Head of caudate nucleus (tissue), 42 donors: ENCODE results near the gene CASP2.
A peak's percentile ranks its signal among the peaks of the same experiment; 100 is the strongest.
"Not testable (repeated sequence)": the region's sequence is repeated elsewhere in the genome, so short reads cannot be mapped to it uniquely, and the experiment has no call there.

Experiments
- DNase-seq, 42 donors: peaks; one replicate each; pipeline versions ENCODE4 v3.0.0 to v3.0.0-alpha.2; 2020 to 2021; ENCODE audit warnings: mixed read lengths in 7 of 42
- intact Hi-C: fragments of 100-400 bp; cut with DNase I; formaldehyde crosslinking; loops from one replicate; pipeline ENCODE4 v1.15.0; 2022

CASP2 gene

DNA sequence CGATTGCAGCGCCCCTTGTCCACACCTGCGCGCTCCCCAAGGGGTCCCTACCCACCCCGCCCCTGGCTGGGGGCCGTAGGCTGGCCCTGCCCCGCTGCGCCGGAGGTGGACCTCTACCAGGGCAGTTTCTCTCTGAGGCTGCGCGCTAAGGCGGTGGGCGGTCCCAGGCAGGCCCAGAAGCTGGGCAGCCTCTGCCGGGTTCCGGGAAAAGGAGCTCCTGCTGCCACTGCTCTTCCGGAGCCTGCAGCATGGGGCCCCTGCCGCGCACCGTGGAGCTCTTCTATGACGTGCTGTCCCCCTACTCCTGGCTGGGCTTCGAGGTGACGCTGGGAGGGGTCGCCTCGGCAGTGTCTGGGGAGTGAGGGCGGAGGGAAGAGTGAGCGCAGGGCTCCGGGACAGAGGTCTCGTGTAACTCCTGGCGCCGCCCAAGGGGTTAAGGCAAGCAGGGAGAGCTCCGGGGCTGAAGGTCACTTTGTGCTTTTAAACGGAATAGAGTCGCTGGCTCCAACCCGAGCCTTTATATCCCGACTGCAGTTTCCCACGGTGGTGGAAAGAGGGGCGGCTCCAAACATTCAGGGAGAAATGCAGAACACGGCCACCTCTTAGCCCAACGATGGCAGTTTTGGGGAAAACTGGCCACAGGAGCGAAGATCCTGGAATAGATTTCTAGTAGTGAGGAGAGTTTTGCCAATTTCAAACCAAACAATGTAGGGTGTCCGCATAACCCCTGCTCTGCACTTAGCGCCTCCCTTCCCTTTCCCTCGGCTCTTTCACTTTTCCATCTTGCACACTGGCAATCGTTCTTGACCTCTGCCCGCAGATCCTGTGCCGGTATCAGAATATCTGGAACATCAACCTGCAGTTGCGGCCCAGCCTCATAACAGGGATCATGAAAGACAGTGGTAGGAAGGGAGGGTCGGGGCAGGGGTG is 24.6 kb upstream of the CASP2 start, which contains the start of gene GSTK1:
Gene GSTK1, plus strand, starts transcription at position 176 of the 930 bp plus-strand sequence. Its CDS starts 73 bp downstream, at position 249.
- intact Hi-C loops, result no loop called here
- peak; percentile 65 to 96 (median 90) for DNase-seq

DNA sequence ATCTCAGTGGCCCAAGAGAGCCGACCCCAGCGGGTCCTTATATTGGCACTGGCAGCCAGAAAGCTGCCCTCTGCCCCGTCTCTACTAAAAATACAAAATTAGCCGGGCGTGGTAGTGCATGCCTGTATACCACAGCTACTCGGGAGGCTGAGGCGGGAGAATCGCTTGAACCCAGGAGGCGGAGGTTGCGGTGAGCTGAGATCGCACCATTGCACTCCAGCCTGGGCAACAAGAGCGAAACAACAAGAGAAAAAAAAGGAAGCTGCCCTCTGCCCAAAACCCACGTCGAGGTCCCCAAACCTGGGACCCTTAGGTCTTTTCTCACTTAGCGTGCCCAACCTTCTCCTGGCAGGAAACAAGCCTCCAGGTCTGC is 24.0 kb upstream of the CASP2 start:
- DNase-seq, intact Hi-C loops: not testable (repeated sequence)

DNA sequence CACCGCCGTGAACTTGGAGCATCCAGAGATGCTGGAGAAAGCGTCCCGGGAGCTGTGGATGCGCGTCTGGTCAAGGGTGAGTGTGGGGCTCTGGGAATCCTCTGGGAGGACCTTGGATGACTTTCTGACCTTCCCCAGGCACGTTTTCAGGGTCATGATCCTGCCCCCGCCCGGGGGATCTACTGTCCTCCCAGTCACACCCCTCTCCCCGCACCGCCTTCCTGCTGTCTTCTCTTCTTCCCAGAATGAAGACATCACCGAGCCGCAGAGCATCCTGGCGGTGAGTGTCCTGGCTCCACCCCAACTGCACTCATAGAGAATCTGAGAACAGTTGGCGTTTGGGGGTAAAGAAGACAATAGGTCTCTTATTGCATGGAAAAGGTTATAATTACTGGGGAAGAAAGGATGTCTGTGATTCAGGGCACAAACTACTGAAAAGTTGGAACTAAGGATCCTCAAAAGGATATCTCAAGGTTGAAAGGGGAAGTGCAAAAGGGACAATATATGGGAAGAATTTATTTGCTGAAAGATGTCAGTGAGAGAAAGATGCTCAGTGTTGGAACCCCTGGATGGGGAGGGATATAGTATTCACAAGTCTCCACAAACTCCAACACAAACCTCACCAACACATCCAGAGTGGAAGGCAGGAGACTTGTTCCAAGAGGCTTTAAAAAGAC is 23.0 kb upstream of the CASP2 start:
- peak in 1 of 42 donors; percentile 22 for DNase-seq
- intact Hi-C loops, result no loop called here

DNA sequence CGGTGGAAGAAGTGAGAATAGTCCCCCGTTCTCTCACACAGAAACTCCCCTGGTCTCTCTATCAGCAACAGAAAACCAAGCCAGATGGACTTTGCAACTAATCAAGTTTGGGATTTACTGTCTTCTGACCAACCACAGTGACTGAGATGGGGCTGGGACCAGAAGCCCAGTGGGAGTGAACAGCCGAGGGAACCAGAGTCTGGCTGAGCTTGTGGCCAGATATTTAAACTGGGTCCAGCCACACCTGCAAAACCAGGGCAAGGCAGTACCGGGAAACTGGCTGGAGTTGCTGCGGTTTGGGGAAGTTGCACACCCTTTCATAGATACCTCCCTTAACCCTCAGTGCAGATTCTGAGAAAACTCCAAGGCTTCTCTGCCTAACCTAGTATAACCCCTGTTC is 18.9 kb upstream of the CASP2 start:
- peak in 1 of 42 donors; percentile 35 for DNase-seq
- intact Hi-C loops, result no loop called here

DNA sequence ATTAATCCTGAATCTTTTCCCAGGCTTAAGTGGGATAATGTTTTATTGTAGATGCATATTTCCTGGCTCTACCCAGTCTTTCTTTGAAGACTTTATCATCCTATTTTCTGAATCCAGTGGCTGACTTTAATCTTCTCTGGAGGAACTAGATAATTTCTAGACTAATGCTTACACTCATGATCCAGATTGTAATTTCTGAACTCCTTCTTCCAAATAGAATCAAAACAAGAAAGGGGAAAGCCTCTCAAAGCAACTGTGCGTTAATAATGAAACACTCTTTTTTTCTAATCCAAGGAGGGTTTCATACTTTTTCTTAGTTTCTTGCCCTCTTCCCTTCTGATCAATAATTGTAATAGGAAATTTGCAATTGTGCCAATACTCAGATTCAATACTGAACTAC is 16.9 kb upstream of the CASP2 start:
- intact Hi-C loops, result no loop called here

DNA sequence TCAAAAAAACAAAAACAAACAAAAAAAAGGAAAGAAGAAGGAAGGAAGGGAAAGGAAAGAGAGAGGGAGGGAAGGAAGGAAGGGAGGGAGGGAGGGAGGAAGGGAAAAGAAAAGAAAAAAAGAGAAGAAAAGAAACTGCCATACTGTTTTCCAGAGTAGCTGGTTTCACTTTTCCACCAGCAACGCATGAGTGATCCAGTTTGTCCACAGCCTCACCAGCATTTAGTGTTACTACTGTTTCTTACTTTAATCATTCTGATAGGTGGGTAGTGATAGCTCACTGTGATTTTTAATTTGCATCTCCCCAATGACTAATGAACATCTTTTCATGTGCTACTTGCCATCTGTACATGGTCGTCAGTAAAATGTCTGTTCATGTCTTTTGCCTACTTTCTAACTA is 15.3 kb upstream of the CASP2 start:
- no peak for DNase-seq

More for the DNA sequence above, 16.9 kb upstream of the CASP2 start:
- no peak for DNase-seq

DNA sequence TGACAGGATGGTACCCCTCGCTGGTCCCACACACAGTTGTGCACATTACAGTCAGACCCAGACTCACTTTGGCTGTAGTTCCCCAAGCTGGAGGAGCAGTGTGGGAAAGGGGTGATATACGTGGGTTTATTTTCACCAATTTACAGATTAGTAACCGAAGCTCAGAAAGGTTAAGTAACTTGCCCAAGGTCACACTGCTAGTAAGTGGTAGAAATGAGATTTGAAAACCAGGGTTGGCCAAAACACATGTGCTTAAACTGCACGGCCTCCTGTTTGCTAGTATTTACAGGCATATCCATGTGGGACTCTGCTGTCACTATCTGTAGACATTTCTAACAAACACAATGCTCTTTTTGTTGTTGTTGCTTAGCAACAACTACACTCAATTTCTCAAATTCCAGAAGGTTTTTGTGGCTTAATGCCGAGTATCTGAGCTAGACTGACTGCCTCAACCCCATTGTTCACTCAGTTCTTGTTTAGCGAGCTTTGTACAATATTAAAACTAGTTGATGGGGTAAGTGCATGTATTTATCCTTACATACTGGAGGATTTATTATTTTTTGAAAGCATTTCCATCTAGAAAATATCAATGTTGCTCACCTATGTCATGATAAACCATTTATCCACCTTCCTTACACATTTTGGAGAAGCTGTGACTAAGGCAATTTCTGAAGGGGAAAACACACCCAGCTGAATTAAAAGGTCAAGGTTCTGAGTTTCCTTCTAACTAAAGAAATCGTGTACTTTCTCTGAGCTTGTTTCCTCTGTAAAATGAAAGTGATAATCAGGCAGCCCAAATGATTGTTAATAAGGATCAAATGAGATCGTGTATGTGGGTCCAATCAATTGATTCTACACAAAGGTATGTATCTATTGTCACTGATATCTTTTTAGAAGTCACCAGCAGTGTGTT is 8.7 kb upstream of the CASP2 start:
- DNase-seq, result peak in 11 of 42 donors; percentile 28 to 80 (median 45)

More for the DNA sequence above, 15.3 kb upstream of the CASP2 start:
- intact Hi-C loops, result no loop called here

DNA sequence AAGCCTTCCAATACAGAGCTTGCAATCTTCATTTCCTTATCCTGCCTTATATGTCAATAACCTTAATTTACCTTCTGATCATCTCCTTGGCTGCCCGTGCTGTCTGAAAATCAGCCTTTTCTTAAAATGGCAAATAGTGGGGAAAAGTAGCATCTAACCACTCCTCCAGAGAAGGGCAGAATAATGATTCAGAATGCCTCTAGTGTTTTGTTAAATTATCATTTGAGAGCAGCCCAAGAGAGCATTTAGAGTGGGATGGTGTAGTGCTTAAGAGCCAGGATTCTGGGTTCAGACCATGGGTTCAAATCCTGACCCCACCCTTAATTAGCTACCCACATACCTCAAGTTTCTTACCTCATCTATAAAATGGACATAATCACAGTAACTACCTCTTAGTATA is 8.0 kb upstream of the CASP2 start:
- no peak for DNase-seq
- intact Hi-C loops, result no loop called here

More for the DNA sequence above, 8.7 kb upstream of the CASP2 start:
- intact Hi-C loops, result no loop called here

DNA sequence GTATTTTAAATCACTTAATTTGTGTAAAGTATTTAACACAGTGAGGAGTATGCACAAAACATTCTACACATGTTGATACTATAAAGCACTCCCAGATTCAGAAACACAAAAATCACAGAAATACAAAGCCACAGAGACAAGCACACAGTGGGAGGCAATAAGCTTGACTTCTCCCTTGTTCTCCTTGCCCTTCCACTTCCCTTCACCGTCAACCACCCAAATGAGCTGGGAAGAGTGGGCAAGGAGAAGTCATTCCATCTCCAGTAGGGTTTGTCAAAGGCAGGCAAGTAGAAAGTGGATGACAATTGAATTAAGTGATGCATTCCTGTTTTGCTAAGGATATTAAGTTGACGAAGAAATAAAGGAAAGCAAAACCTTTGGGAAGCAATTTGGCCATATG is 7.6 kb upstream of the CASP2 start:
- no peak for DNase-seq
- intact Hi-C loops, result no loop called here

DNA sequence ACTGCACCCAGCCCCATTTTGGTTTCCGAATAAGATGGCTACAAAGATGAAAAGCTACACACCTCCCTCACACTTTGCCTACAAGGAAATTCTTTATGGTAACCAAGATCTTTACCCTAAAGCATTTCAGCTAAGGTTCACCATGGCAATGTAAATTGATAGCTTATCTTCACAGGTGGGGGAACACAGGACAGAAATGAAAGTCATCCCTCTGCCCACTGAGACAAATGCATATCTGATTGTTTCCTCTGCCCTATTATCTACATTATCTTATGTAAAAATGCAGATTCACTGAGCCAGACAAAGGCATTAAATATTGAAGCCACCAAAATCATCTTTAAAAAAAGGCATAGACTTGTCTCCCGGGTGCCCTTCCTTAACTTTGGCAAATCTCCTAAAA is 6.6 kb upstream of the CASP2 start:
- DNase-seq, result peak in 1 of 42 donors; percentile 37
- intact Hi-C loops, result no loop called here

DNA sequence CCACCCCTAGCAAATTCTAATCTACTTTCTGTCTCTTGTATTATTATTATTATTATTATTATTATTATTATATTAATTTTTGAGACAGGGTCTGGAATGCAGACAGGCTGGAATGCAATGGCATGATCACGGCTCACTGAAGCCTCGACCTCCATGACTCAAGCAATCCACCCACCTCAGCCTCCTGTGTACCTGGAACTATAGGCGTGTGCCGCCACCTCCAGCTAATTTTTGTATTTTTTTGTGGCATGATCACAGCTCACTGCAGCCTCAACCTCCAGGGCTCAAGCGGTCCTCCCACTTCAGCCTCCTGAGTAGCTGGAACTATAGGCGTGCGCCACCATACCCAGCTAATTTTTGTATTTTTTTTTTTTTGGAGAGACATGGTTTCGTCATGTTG is 6.0 kb upstream of the CASP2 start:
- intact Hi-C loops, result no loop called here
- peak in 17 of 42 donors; percentile 17 to 73 (median 50) for DNase-seq

DNA sequence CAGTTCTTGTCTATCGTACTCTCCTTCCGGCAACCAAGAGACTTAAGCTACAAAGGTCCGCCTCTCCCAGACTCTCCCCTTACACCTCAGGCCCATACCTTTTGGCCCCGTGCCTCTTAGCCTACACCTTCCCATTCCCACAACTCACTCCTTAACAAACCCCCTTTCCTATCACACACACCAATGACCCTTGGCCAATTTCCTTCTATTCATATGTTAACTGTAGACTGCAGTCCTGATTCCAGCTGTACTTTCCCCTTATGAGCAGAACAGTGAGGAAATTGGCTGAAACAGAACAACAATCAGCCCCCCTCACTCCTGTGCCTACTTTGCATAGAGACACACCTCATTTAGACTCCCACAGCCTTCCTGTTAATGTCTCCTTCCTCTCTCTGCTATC is 4.8 kb upstream of the CASP2 start:
- DNase-seq, result no peak
- intact Hi-C loops, result no loop called here

DNA sequence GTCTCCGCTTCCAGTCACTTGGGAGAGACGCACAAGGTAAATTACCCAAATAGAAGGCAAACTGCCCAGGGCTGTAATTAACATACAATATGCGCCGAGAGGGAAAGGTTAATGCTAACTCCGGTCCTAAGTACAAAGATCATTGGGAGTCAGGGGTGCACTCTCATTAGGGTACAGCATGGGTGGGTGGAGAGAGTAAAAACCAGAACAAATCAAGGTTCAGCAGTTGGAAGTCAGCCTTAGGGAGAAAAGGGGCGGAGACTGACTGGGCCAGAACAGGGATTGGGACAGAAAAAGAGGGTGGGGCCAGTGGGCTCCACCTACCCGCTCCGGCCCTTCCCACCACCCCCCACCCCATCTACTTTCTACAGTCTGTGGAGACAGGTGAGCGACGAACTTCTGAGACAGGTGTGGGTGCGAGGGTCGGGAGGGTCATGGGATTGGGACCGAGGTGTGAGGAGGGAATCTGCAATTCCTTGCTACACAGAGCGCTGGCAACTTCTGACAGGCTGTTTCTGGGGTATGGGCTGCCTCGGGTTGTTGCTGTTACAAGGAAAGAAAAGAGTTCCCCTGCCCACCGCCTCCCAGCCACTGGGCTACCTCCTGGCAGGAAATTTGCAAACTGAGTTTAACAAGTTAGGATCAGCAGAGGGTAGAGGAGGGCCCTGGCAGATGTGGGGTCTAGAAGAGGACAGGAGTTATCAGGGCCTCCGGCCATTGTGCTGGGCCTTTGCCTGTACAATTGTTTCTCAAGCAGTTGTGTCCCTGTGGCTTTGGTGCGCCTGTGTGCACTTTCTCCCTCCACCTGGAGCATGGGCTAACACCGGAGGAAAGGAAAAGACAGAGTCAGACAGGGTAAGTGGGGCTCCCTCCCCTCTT is 3.3 kb upstream of the CASP2 start, which contains the start of gene TMEM139:
Gene TMEM139, plus strand, starts transcription at position 368 of the 879 bp plus-strand sequence. CDS start 1,000 bp downstream, outside the sequence.
- DNase-seq, result peak in 14 of 42 donors; percentile 18 to 66 (median 44)
- intact Hi-C loops, result no loop called here

DNA sequence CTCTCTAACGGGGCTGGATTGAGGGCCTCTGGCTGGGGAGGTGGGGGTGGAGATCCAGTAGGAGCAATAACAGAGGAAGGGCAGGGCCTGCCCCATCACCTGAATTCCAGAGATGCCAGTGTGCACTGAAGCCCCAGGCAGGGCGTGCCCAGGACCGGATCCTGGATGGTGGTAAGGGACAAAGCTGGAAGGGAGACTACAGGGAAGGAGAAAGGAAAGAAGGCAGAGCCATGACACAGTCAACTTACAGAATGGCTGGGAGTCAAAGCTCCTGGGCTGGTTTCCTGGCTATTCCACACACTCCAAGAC is 2.7 kb upstream of the CASP2 start:
- DNase-seq, result no peak
- intact Hi-C loops, result no loop called here

DNA sequence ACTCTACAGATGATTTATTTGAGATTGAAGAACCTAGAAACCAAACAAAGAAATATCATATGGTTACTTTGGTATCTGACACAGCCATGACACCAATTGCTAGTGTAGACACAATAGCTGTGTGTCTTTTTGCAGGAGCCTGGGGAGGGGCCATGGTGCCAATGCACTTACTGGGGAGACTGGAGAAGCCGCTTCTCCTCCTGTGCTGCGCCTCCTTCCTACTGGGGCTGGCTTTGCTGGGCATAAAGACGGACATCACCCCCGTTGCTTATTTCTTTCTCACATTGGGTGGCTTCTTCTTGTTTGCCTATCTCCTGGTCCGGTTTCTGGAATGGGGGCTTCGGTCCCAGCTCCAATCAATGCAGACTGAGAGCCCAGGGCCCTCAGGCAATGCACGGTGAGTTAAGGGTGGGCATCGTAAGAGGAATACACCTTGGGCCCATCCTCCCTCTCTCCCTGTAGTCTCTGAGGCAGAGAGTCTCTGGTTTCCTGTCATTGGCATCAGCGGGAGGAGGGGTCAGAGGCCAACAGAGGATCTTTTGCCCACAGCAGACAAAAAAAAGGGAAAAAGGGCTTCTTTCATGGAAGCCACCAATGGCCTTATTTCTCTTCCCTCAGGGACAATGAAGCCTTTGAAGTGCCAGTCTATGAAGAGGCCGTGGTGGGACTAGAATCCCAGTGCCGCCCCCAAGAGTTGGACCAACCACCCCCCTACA is 2.2 kb upstream of the CASP2 start:
- intact Hi-C loops, result no loop called here
- peak in 36 of 42 donors; percentile 25 to 86 (median 67) for DNase-seq

DNA sequence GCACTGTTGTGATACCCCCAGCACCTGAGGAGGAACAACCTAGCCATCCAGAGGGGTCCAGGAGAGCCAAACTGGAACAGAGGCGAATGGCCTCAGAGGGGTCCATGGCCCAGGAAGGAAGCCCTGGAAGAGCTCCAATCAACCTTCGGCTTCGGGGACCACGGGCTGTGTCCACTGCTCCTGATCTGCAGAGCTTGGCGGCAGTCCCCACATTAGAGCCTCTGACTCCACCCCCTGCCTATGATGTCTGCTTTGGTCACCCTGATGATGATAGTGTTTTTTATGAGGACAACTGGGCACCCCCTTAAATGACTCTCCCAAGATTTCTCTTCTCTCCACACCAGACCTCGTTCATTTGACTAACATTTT is 1.6 kb upstream of the CASP2 start:
- intact Hi-C loops, result no loop called here
- DNase-seq, result peak in 36 of 42 donors; percentile 21 to 87 (median 62)

DNA sequence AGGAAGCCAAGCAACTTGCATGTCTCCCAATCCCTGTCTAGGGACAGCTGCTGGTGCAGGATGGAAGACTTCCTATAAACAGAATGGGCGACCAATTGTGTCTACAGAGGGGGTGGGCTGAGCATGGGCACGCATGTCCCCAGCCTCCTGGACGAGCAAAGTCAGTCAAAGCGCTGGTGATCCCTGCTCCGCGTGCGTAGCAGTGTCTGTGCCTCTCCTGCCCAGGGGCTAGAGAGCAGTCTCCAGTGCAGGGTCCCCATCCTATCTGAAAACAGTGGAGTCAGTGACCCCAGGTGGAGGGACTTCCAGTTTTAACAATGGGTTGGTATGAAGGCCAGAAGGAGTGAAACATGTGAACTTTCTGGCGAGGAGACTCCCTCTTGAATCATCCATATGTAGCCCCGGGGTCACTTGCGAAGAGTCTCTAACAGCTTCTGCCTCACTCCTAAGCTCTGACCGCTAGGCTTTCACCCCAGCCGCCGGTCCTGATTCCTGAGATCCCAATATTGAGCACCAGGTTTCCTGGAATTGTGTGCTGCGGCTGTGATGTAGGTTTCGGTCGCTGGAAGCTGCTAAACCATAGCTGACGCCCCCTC is 714 bp upstream of the CASP2 start:
- intact Hi-C loops, result no loop called here
- peak in 2 of 42 donors; percentile 17 to 19 for DNase-seq
